IPS DF 6.9 (cell line): ENCODE results near the gene ACSL6.

Experiments used
- DNase-seq: peaks from one replicate; pipeline ENCODE4 v3.0.0-alpha.2; 2013; ENCODE audit warnings: low read depth, low spot score
- H3K27ac ChIP-seq: one replicate; pipeline ENCODE4 v1.5.1; 2013; ENCODE audit warnings: low read length, control low read depth
- H3K27me3 ChIP-seq: 2 replicates; pipeline ENCODE4 v1.6.1; 2013; ENCODE audit warnings: mild to moderate bottlenecking, low read length; ENCODE audit not compliant: control insufficient read depth, insufficient read depth
- H3K36me3 ChIP-seq: 2 replicates; pipeline ENCODE4 v1.6.1; 2013; ENCODE audit warnings: low read length; ENCODE audit not compliant: control insufficient read depth, insufficient read depth
- H3K4me1 ChIP-seq: 2 replicates; pipeline ENCODE4 v1.6.1; 2013; ENCODE audit warnings: low read length; ENCODE audit not compliant: control insufficient read depth, insufficient read depth
- H3K4me3 ChIP-seq: 2 replicates; pipeline ENCODE4 v1.5.1; 2013; ENCODE audit warnings: mild to moderate bottlenecking, low read length
- H3K9me3 ChIP-seq: 2 replicates; pipeline ENCODE4 v1.6.1; 2013; ENCODE audit warnings: low read length, inconsistent platforms; ENCODE audit not compliant: control insufficient read depth, insufficient read depth
- WGBS: extraction: QIAGEN DNeasy Blood & Tissue Kit; methylation state at CpG from one replicate; pipeline ENCODE4 v1.1.7; 2013; ENCODE audit warnings: mixed read lengths, missing lambda C conversion rate; ENCODE audit not compliant: insufficient read length, insufficient coverage; 5-methylcytosine and 5-hydroxymethylcytosine counted together

ACSL6 gene, protein sequence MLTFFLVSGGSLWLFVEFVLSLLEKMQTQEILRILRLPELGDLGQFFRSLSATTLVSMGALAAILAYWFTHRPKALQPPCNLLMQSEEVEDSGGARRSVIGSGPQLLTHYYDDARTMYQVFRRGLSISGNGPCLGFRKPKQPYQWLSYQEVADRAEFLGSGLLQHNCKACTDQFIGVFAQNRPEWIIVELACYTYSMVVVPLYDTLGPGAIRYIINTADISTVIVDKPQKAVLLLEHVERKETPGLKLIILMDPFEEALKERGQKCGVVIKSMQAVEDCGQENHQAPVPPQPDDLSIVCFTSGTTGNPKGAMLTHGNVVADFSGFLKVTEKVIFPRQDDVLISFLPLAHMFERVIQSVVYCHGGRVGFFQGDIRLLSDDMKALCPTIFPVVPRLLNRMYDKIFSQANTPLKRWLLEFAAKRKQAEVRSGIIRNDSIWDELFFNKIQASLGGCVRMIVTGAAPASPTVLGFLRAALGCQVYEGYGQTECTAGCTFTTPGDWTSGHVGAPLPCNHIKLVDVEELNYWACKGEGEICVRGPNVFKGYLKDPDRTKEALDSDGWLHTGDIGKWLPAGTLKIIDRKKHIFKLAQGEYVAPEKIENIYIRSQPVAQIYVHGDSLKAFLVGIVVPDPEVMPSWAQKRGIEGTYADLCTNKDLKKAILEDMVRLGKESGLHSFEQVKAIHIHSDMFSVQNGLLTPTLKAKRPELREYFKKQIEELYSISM

DNA sequence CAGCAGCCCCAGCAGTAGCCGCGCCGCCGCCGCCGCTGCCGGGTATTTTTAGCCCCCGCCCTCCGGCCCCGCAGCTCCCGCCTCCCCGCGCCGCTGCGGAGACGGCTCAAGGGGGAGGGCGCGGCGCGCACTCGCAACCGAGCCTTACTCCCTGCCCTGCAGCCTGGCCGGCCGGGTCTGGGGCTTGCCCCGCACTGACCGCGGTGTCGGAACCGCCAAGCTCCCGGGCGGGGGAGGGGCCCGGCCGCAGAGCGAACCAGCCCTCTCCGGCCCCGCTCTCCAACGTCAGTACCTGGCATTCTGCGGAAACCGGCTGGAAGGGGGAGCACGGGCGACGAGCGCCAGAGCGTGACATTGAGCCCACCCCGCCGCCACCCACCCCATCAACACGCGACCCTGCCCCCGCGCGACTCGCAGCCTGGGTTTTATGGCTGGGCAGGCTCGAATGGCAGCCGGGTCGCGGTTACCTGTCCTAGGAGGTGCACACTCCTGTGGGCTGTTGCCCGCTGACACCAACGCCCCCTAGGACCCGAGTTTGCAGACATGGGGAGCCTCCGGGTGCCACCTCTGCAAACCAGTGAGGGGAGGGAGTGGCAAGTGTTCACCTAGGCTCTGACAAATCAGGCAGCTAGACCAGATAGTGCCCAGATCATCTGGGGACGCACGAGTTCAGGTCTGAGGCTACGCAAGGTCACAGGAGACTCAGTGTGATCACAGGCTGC, at the start of gene ACSL6:
TSS of gene ACSL6 (minus strand) at position 37 of the 722 bp plus-strand sequence. CDS start 105 bp downstream, outside the sequence.
- Histone ChIP-seq H3K4me3 (peak within 1 kb of the TSS; percentile 43), H3K36me3 (no peaks in the 10 kb centered on the region), H3K4me1 (peaks cover 5% of the 10 kb centered on the region; the same call in 1 of the 2 replicates), H3K27me3 (peaks cover 7% of the 10 kb centered on the region; the same call in 1 of the 2 replicates), H3K27ac (no peak within 1 kb of the TSS), H3K9me3 (no peaks in the 10 kb centered on the region)
- no CpG with 5 or more reads among the region's 63 CpGs for WGBS
- DNase-seq = no peak

DNA sequence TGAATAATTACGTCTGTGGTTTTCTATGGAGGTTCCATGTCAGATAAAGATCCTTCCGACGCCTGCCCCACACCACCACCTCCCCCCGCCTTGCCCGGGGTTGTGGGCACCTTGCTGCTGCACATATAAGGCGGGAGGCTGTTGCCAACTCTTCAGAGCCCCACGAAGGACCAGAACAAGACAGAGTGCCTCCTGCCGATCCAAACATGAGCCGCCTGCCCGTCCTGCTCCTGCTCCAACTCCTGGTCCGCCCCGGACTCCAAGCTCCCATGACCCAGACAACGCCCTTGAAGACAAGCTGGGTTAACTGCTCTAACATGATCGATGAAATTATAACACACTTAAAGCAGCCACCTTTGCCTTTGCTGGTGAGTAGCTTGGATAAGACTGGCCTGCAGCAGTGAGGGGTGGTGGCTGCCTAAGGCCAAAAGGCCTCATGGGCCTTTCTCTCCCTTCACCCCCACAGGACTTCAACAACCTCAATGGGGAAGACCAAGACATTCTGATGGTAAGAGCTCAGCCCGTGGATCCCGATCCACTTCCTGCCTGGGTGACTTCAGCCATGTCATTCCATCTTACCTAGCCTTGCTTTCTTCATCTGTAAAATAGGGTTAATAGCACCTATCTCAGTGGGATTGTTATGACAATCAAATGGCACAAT, 49.2 kb upstream of the ACSL6 start, which contains the start of gene IL3:
TSS of gene IL3 (plus strand) at position 155 of the 661 bp plus-strand sequence. CDS start at position 207, 52 bp downstream.
- no peak for DNase-seq
- Histone ChIP-seq H3K4me3 (no peak within 1 kb of the TSS), H3K4me1 (0 out of 2 replicates have a peak, but pooled peaks cover 2% of the 10 kb centered on the region), H3K9me3 (no peaks in the 10 kb centered on the region), H3K27ac (no peak within 1 kb of the TSS), H3K27me3 (no peaks in the 10 kb centered on the region), H3K36me3 (no peaks in the 10 kb centered on the region)
- no CpG with 5 or more reads among the region's 16 CpGs for WGBS

DNA sequence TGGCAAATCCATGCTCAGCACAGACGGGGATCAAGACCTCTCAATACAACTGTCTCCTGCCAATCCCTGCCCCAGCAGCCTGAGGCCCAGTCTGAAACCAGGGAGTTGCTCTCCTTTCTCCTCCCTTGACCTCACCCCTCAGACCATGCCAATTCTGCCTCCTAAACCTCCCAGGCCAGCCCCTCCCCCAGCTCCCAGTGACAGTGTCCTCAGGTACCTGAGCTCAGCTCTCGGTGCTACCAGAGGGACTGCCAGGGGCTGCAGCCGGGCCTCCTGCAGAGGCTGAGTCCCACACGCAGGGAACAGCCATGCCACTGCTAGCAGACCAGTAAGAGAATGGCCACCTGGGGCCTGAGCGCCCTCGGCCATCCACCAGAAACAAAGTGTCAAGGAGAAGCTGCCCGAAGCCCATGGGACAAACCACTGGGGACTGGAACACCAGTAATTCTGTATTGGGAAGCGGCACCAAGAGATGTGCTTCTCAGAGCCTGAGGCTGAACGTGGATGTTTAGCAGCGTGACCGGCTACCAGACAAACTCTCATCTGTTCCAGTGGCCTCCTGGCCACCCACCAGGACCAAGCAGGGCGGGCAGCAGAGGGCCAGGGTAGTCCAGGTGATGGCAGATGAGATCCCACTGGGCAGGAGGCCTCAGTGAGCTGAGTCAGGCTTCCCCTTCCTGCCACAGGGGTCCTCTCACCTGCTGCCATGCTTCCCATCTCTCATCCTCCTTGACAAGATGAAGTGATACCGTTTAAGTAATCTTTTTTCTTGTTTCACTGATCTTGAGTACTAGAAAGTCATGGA, 48.4 kb upstream of the ACSL6 start:
- no peaks in the 10 kb centered on the region for H3K9me3 ChIP-seq
- DNase-seq = no peak
- 0 out of 2 replicates have a peak, but pooled peaks cover under 1% of the 10 kb centered on the region for H3K4me1 ChIP-seq
- H3K36me3 ChIP-seq = no peaks in the 10 kb centered on the region
- WGBS = no CpG with 5 or more reads among the region's 13 CpGs
- no peaks in the 10 kb centered on the region for H3K27me3 ChIP-seq
- no peak overlapping the region for H3K4me3 ChIP-seq
- no peak overlapping the region for H3K27ac ChIP-seq

DNA sequence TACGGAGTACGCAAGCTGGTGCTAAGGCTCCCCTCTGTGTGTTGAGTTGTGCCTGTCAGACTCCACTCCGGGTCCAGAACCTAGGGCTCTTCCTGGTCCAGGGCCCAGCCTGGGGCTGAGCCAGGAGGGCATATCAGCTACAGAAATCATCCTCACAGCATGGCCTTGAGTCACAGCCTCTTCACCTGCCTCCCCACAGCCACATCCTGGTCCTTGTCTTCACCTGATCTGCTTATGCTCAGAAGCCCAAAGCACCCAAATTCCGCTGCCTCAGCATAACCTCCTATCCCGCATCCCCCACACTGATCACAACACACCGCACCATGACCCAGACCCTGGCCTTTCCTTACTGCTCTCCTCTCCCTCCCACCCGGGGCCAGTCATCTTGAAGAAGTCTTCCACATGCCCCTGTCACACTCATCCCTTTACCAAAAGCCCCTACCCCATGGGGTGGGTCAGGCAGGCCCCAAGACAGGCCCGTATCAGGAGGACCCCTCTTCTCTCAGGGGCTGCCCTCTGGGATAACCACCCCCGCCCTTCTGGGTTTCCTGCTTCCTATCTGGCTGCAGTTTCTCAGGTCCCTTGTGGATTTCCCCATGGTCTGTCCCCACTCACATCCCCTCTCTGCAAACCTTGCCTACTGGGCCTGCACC, 47.7 kb upstream of the ACSL6 start:
- no peak overlapping the region for H3K4me3 ChIP-seq
- DNase-seq = no peak
- WGBS = no CpG with 5 or more reads among the region's 9 CpGs
- H3K9me3 ChIP-seq = no peaks in the 10 kb centered on the region
- H3K36me3 ChIP-seq = no peaks in the 10 kb centered on the region
- H3K4me1 ChIP-seq = no peaks in the 10 kb centered on the region
- no peaks in the 10 kb centered on the region for H3K27me3 ChIP-seq
- H3K27ac ChIP-seq = no peak overlapping the region

DNA sequence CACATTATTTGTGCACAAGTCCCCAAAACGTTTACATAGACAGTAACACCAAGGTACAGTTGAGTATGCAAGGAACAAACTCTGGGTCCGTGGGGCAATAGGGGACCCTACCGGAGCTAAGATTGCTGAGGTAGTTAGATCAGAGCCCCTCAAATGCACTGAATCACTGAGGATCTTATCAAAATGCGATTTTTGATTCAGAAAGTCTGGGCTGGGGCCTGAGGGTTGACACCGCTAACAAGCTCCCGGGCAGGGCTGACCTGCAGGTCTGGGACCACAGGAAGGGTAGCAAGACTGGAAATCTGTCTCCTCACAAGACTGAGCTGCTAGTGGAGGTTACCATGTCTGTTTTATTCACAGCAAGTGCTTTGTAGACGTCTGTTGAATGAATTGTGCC, 47.2 kb upstream of the ACSL6 start:
- no peak overlapping the region for H3K4me3 ChIP-seq
- H3K36me3 ChIP-seq = no peaks in the 10 kb centered on the region
- H3K9me3 ChIP-seq = no peaks in the 10 kb centered on the region
- no peaks in the 10 kb centered on the region for H3K27me3 ChIP-seq
- DNase-seq = no peak
- no CpG with 5 or more reads among the region's 7 CpGs for WGBS
- no peak overlapping the region for H3K27ac ChIP-seq
- no peaks in the 10 kb centered on the region for H3K4me1 ChIP-seq

DNA sequence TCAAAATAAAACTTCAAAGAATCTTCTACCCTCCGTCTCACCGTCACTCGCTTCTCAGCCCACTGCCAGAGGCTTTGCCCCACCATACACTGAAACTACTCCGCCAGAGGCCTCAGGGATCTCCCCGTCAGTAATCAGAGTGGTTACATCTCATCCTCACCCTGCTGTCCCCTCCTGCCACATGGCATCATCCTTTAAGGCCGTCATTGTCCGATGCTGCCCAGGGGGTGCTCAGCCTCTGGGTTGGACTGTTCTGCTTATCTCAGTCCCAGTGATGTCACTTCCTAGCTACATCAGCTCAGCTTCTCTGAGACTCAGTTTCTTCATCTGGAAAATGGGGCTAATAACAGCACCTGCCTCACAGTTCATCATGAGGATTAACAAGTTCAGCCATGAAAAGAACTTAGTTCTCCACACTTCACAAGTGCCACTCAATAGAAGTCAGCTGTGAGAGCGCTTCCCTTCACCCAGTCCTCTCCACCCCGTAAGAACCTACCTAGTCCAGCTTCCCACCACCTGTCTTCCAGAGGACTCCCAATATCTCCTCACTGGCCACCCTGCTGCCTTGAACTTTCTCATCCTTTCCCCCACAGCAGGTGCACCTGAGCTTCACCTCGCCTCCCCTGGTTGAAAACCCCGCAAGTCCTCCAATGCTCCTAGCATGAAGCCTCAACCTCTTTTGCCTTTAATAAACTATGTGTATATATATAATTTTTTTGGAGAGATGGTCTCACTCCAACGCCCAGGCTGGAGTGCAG, 46.2 kb upstream of the ACSL6 start:
- H3K36me3 ChIP-seq = no peaks in the 10 kb centered on the region
- H3K4me1 ChIP-seq = no peaks in the 10 kb centered on the region
- H3K9me3 ChIP-seq = no peaks in the 10 kb centered on the region
- H3K27me3 ChIP-seq = no peaks in the 10 kb centered on the region
- H3K27ac ChIP-seq = no peak overlapping the region
- no CpG with 5 or more reads among the region's 12 CpGs for WGBS
- H3K4me3 ChIP-seq = no peak overlapping the region
- DNase-seq = no peak

DNA sequence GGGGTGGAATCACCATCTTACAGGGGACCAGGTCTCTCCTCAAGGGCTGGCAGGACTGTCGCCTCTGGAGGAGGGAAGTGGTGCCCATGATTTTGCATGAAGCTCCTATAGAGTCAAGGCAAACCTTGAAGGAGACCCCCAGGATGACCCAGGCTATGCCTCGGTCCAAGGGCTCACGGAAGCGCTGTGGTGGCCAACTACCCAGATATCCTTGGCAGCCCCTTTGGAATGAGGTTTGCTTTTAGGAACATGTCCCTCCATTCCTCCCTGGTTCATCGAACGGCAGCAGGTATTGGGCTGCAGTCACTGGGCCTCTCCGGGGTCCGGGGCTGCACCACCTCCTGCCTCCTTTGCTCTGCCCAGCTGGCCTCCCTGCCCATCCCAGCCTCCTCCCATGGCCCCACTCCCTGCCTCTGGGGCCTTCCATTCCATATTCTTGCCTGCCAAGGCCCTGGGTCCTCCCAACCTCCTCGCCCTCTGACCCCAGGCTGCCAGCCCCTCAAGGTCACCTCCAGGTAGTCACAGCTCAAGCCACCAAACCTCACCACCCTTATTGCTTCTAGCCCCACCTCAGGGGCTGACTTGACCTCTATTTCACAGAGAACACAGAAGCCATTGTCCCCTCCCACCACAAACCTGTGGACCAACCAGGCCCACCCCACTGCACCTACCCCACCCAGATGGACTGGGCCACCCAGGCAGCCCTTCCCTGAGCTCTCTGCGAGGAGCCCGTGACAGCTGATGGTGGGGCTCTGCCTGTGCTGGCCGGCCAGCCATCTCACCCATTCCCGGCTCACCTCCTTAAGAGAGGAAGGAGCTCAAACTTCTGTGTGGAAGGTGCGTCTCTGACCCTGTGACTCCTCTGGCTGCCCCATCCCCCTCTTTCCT, 45.4 kb upstream of the ACSL6 start:
- WGBS = no CpG with 5 or more reads among the region's 14 CpGs
- no peaks in the 10 kb centered on the region for H3K4me1 ChIP-seq
- H3K27me3 ChIP-seq = no peaks in the 10 kb centered on the region
- no peaks in the 10 kb centered on the region for H3K9me3 ChIP-seq
- H3K27ac ChIP-seq = no peak overlapping the region
- H3K36me3 ChIP-seq = no peaks in the 10 kb centered on the region
- no peak for DNase-seq
- no peak overlapping the region for H3K4me3 ChIP-seq

DNA sequence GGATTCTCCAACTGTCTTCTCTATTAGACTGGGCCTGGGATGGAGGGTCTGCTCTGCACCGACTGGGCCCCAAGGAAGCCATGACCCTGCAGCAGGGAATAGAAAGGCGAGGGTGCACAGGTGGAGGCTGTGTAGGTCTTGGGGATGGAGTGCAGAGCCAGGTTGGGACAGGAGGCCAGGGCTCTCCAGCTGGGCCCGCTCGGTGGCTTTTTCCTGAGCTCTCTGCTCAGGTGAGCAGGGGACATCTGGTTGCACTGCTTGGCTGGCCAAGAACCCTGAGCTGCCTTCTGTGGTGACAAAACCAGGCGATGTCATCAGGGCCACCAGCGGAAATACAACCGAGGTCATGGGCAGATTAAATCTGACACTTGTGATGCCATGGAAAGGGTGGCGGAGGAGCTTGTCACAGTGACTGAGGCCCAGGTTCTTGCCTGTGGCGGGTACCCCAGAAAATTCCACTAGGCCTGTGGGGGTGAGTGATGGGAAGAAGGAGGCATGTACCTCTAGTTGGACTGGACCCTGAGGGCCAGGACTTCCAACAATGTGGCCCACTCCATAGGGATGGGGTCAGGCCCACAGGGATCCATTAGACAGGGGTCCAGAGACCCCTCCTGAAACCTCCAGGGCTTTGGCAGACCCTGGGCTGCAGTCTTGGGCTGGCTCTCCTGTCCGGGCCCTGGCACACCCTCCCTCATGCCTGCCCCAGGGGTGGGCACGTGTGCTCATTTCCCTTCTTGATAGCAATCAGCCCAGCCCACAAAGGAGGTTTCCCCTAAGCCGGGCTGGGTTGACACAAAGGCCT, 44.6 kb upstream of the ACSL6 start:
- DNase-seq = no peak
- WGBS = no CpG with 5 or more reads among the region's 12 CpGs
- Histone ChIP-seq H3K36me3 (no peaks in the 10 kb centered on the region), H3K27ac (no peak overlapping the region), H3K27me3 (no peaks in the 10 kb centered on the region), H3K4me1 (no peaks in the 10 kb centered on the region), H3K9me3 (no peaks in the 10 kb centered on the region), H3K4me3 (no peak overlapping the region)
